Measurements from ENCODE around the gene NUMA1.

Gene NUMA1

GRCh38 chr11:71963468-71963867 lies 116.9 kb downstream of the NUMA1 start:
- no peak for DNase-seq (ENCODE audit: low spot score)

- no peak for DNase-seq (ENCODE audit: low spot score)
These were observed 117.8 kb downstream of the NUMA1 start for GRCh38 chr11:71962428-71963038.

GRCh38 chr11:71955898-71956456 lies 124.4 kb downstream of the NUMA1 start:
- no peak for DNase-seq (ENCODE audit: low spot score)

All from germinal center (tissue), 1 donor.